Measurements from ENCODE around the gene SLC5A11. TPM values are rescaled to one million over a fixed set of nuclear protein-coding genes. Genes with fewer than 3 reads are reported as not detected.

Gene SLC5A11
- total and polyA plus RNA-seq, 2 donors = 0.09 to 0.14 TPM

DNA sequence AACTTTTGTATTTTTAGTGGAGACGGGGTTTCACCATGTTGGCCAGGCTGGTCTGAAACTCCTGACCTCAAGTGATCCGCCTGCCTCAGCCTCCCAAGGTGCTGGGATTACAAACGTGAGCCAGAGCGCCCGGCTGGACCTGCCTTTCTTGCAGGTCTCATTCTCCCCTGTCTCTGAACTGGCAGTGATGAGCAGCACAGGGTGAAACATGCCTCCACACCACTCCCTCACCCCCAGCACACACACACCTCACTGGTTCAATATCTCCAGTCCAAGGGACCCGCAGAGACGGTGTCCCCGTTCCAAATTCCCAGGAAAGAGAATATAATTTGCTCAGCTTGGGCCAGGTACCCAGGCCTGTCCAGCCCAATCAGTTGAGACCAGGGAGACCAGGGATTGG lies 23.3 kb downstream of the SLC5A11 start:
- Histone ChIP-seq H3K9me3 (ENCODE audit: control insufficient read depth in 2 of 2, insufficient read depth in 1 of 2, low read length in 1 of 2) (no peaks in the 10 kb centered on the region), H3K4me3 (ENCODE audit: low read length in 2 of 2) (no peak overlapping the region), H3K36me3 (ENCODE audit: control insufficient read depth in 2 of 2, insufficient read depth in 2 of 2, low read length in 1 of 2) (no peaks in the 10 kb centered on the region), H3K27ac (ENCODE audit: low read depth in 1 of 2, low read length in 1 of 2) (no peak overlapping the region), H3K27me3 (ENCODE audit: control insufficient read depth in 2 of 2, insufficient read depth in 1 of 2, low read length in 1 of 2) (no peaks in the 10 kb centered on the region), H3K4me1 (ENCODE audit: control insufficient read depth in 2 of 2, insufficient read depth in 2 of 2, low read length in 2 of 2) (no peaks in the 10 kb centered on the region)
- DNase-seq (ENCODE audit: low read depth in 6 of 9, low spot score in 9 of 9) = no peak
- 87% methylated on average over 8 of the region's 8 CpGs for WGBS

DNA sequence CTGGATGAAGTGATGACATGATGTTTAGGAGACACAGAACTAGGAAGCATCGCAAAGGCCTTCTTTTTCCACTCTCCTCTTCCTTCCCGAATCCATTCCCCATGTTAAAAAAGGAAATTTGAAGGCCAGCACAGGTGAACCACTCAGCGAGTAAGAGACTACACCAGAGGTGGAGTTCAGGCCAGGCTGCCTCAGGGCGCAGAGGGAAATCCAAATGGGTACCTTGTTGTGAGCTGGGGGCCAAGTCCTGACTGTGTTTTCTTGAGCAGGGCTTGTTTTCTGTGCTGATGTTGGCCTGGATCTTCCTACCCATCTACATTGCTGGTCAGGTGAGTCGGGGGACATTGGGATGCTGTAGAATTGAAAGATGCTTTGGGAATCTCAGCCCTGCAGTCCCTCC lies 26.1 kb downstream of the SLC5A11 start:
- no peaks in the 10 kb centered on the region for H3K27me3 ChIP-seq (ENCODE audit: control insufficient read depth in 2 of 2, insufficient read depth in 1 of 2, low read length in 1 of 2)
- no peak for DNase-seq (ENCODE audit: low read depth in 6 of 9, low spot score in 9 of 9)
- H3K27ac ChIP-seq (ENCODE audit: low read depth in 1 of 2, low read length in 1 of 2) = no peak overlapping the region
- H3K4me3 ChIP-seq (ENCODE audit: low read length in 2 of 2) = no peak overlapping the region
- H3K4me1 ChIP-seq (ENCODE audit: control insufficient read depth in 2 of 2, insufficient read depth in 2 of 2, low read length in 2 of 2) = no peaks in the 10 kb centered on the region
- WGBS = 98% methylated on average over 5 of the region's 5 CpGs
- H3K36me3 ChIP-seq (ENCODE audit: control insufficient read depth in 2 of 2, insufficient read depth in 2 of 2, low read length in 1 of 2) = no peaks in the 10 kb centered on the region
- no peaks in the 10 kb centered on the region for H3K9me3 ChIP-seq (ENCODE audit: control insufficient read depth in 2 of 2, insufficient read depth in 1 of 2, low read length in 1 of 2)

DNA sequence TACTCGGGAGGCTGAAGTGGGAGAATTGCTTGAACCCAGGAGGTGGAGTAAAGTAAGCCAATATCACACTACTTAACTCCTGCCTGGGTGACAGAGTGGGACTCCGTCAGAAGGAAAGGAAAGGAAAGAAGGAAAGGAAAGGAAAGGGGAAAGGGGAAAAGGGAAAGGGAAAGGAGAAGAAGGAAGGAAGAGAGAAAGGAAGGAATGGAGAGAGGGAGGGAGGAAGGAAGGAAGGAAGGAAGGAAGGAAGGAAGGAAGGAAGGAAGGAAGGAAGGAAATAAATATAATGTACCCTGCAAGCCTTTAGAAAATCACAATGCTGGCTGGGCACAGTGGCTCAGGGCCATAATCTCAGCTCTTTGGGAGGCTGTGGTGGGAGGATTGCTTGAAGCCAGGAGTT lies 27.3 kb downstream of the SLC5A11 start:
- no peak overlapping the region for H3K4me3 ChIP-seq (ENCODE audit: low read length in 2 of 2)
- H3K9me3 ChIP-seq (ENCODE audit: control insufficient read depth in 2 of 2, insufficient read depth in 1 of 2, low read length in 1 of 2) = no peaks in the 10 kb centered on the region
- no peak for DNase-seq (ENCODE audit: low read depth in 6 of 9, low spot score in 9 of 9)
- no peaks in the 10 kb centered on the region for H3K4me1 ChIP-seq (ENCODE audit: control insufficient read depth in 2 of 2, insufficient read depth in 2 of 2, low read length in 2 of 2)
- no peaks in the 10 kb centered on the region for H3K27me3 ChIP-seq (ENCODE audit: control insufficient read depth in 2 of 2, insufficient read depth in 1 of 2, low read length in 1 of 2)
- no peak overlapping the region for H3K27ac ChIP-seq (ENCODE audit: low read depth in 1 of 2, low read length in 1 of 2)
- 82% methylated on average over 2 of the region's 2 CpGs for WGBS
- no peaks in the 10 kb centered on the region for H3K36me3 ChIP-seq (ENCODE audit: control insufficient read depth in 2 of 2, insufficient read depth in 2 of 2, low read length in 1 of 2)

DNA sequence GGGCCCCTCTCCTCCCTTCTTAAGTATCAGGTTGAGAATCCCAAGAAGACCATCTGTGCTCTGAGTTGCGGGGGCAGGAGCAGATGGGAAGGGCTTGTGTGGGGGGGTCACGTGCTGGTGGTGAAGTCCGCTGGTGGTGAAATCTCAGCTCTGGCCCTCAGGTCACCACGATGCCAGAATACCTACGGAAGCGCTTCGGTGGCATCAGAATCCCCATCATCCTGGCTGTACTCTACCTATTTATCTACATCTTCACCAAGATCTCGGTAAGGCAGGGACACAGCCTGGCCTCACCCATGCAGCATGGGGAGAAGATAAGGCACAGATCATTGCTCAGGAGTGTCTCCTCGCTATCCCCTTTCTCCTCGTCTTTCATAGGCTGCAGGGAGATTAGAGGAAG lies 29.7 kb downstream of the SLC5A11 start:
- no peak overlapping the region for H3K4me3 ChIP-seq (ENCODE audit: low read length in 2 of 2)
- no peaks in the 10 kb centered on the region for H3K9me3 ChIP-seq (ENCODE audit: control insufficient read depth in 2 of 2, insufficient read depth in 1 of 2, low read length in 1 of 2)
- no peaks in the 10 kb centered on the region for H3K4me1 ChIP-seq (ENCODE audit: control insufficient read depth in 2 of 2, insufficient read depth in 2 of 2, low read length in 2 of 2)
- H3K36me3 ChIP-seq (ENCODE audit: control insufficient read depth in 2 of 2, insufficient read depth in 2 of 2, low read length in 1 of 2) = no peaks in the 10 kb centered on the region
- H3K27ac ChIP-seq (ENCODE audit: low read depth in 1 of 2, low read length in 1 of 2) = no peak overlapping the region
- H3K27me3 ChIP-seq (ENCODE audit: control insufficient read depth in 2 of 2, insufficient read depth in 1 of 2, low read length in 1 of 2) = no peaks in the 10 kb centered on the region
- no peak for DNase-seq (ENCODE audit: low read depth in 6 of 9, low spot score in 9 of 9)
- 94% methylated on average over 10 of the region's 10 CpGs for WGBS

DNA sequence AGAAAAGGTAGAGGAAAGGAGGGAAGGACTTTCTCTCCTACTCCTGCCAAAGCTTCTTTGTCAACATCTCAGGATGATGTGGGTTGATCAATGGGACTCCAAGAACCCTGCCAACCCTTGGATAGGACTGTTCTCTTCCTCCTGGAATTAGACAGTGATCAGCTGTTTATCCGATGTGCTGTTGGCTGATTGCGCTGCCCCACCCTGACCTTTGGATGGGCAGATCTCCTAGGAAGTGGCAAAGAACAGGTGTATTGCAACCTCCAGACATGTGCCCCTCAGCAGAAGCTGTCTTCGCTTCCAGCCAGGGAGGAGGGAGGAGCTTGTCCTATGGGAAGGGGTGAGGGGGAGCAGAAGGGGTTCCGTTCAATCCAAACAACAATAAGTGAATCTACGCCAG lies 30.5 kb downstream of the SLC5A11 start:
- Histone ChIP-seq H3K9me3 (ENCODE audit: control insufficient read depth in 2 of 2, insufficient read depth in 1 of 2, low read length in 1 of 2) (no peaks in the 10 kb centered on the region), H3K4me3 (ENCODE audit: low read length in 2 of 2) (no peak overlapping the region), H3K4me1 (ENCODE audit: control insufficient read depth in 2 of 2, insufficient read depth in 2 of 2, low read length in 2 of 2) (no peaks in the 10 kb centered on the region), H3K27ac (ENCODE audit: low read depth in 1 of 2, low read length in 1 of 2) (no peak overlapping the region), H3K36me3 (ENCODE audit: control insufficient read depth in 2 of 2, insufficient read depth in 2 of 2, low read length in 1 of 2) (no peaks in the 10 kb centered on the region), H3K27me3 (ENCODE audit: control insufficient read depth in 2 of 2, insufficient read depth in 1 of 2, low read length in 1 of 2) (no peaks in the 10 kb centered on the region)
- DNase-seq (ENCODE audit: low read depth in 6 of 9, low spot score in 9 of 9) = no peak
- 94% methylated on average over 5 of the region's 5 CpGs for WGBS

DNA sequence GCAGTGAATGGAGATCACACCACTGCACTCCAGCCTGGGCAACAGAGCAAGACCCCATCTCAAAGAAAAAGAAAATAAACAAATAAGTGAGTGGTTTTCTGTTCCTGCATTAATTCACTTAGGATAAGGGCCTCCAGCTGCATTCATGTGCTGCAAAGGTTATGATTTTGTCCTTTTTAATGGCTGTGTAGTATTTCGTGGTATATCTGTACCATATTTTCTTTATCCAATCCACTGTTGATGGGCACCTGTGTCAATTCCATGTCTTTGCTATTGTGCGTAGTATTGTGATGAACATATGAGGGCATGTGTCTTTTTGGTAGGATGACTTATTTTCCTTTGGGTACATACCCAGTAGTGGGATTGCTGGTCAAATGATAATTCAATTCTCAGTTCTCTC lies 33.9 kb downstream of the SLC5A11 start:
- Histone ChIP-seq H3K9me3 (ENCODE audit: control insufficient read depth in 2 of 2, insufficient read depth in 1 of 2, low read length in 1 of 2) (no peaks in the 10 kb centered on the region), H3K27ac (ENCODE audit: low read depth in 1 of 2, low read length in 1 of 2) (no peak overlapping the region), H3K4me1 (ENCODE audit: control insufficient read depth in 2 of 2, insufficient read depth in 2 of 2, low read length in 2 of 2) (no peaks in the 10 kb centered on the region), H3K27me3 (ENCODE audit: control insufficient read depth in 2 of 2, insufficient read depth in 1 of 2, low read length in 1 of 2) (no peaks in the 10 kb centered on the region), H3K4me3 (ENCODE audit: low read length in 2 of 2) (no peak overlapping the region), H3K36me3 (ENCODE audit: control insufficient read depth in 2 of 2, insufficient read depth in 2 of 2, low read length in 1 of 2) (no peaks in the 10 kb centered on the region)
- no peak for DNase-seq (ENCODE audit: low read depth in 6 of 9, low spot score in 9 of 9)
- WGBS = 97% methylated on average over 2 of the region's 2 CpGs

DNA sequence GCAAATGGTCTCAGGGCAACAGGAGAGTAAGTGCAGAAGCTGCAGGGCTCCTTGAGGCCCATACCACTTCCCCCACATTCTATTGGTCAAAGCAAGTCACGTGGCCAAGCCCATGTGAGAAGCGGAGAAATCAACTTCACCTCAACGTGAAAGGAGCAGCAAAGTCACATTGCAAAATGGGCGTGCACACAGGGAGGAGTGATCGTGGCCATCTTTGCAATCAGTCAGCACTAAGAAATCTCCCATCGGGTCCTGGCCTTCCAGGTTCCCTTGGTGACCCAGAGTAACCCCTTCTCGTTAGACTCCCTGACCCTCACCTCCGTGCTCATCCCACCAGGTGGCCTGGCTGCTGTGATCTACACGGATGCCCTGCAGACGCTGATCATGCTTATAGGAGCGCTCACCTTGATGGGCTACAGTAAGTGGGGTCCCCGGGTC lies 38.0 kb downstream of the SLC5A11 start:
- WGBS = 85% methylated on average over 12 of the region's 12 CpGs
- no peak for DNase-seq (ENCODE audit: low read depth in 6 of 9, low spot score in 9 of 9)
- no peaks in the 10 kb centered on the region for H3K9me3 ChIP-seq (ENCODE audit: control insufficient read depth in 2 of 2, insufficient read depth in 1 of 2, low read length in 1 of 2)
- no peaks in the 10 kb centered on the region for H3K4me1 ChIP-seq (ENCODE audit: control insufficient read depth in 2 of 2, insufficient read depth in 2 of 2, low read length in 2 of 2)
- H3K36me3 ChIP-seq (ENCODE audit: control insufficient read depth in 2 of 2, insufficient read depth in 2 of 2, low read length in 1 of 2) = no peaks in the 10 kb centered on the region
- H3K27me3 ChIP-seq (ENCODE audit: control insufficient read depth in 2 of 2, insufficient read depth in 1 of 2, low read length in 1 of 2) = no peaks in the 10 kb centered on the region
- H3K27ac ChIP-seq (ENCODE audit: low read depth in 1 of 2, low read length in 1 of 2) = no peak overlapping the region
- H3K4me3 ChIP-seq (ENCODE audit: low read length in 2 of 2) = no peak overlapping the region

DNA sequence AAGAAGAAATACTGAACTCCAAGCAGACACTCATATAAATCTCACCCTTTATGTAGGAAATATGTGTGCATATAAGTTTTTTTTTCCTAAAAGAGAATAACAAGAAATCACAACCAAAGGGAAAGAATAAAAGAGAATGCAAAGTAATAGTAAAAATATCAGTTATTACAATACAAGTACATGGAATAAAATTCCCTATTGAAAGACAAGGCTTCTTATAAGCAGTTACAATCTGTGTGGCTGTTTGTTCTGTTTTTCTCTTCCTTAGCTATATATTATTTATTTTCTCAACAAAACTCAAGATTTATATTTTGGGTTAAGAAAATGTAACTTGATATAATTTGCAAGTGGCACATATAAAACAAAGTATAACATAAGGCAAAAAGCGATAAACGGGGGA lies 41.7 kb downstream of the SLC5A11 start:
- H3K27me3 ChIP-seq (ENCODE audit: control insufficient read depth in 2 of 2, insufficient read depth in 1 of 2, low read length in 1 of 2) = peaks cover 0 to 2% of the 10 kb centered on the region in 2 donors
- no peaks in the 10 kb centered on the region for H3K4me1 ChIP-seq (ENCODE audit: control insufficient read depth in 2 of 2, insufficient read depth in 2 of 2, low read length in 2 of 2)
- no peaks in the 10 kb centered on the region for H3K36me3 ChIP-seq (ENCODE audit: control insufficient read depth in 2 of 2, insufficient read depth in 2 of 2, low read length in 1 of 2)
- no peak for DNase-seq (ENCODE audit: low read depth in 6 of 9, low spot score in 9 of 9)
- no peak overlapping the region for H3K4me3 ChIP-seq (ENCODE audit: low read length in 2 of 2)
- no peak overlapping the region for H3K27ac ChIP-seq (ENCODE audit: low read depth in 1 of 2, low read length in 1 of 2)
- 98% methylated on average over 2 of the region's 2 CpGs for WGBS
- no peaks in the 10 kb centered on the region for H3K9me3 ChIP-seq (ENCODE audit: control insufficient read depth in 2 of 2, insufficient read depth in 1 of 2, low read length in 1 of 2)

DNA sequence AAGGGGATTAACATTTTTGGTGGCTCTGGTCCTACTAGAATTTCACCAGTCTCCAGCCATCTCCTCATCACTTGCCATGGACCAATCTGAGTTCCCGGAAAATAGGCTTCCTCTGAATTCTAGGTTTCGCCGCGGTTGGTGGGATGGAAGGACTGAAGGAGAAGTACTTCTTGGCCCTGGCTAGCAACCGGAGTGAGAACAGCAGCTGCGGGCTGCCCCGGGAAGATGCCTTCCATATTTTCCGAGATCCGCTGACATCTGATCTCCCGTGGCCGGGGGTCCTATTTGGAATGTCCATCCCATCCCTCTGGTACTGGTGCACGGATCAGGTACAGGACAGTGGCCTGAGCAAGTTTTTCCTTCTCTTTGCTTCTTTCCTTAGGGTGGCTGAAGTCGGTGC lies 45.0 kb downstream of the SLC5A11 start:
- Histone ChIP-seq H3K4me3 (ENCODE audit: low read length in 2 of 2) (no peak overlapping the region), H3K36me3 (ENCODE audit: control insufficient read depth in 2 of 2, insufficient read depth in 2 of 2, low read length in 1 of 2) (no peaks in the 10 kb centered on the region), H3K27ac (ENCODE audit: low read depth in 1 of 2, low read length in 1 of 2) (no peak overlapping the region), H3K27me3 (ENCODE audit: control insufficient read depth in 2 of 2, insufficient read depth in 1 of 2, low read length in 1 of 2) (peaks cover 0 to 2% of the 10 kb centered on the region in 2 donors), H3K9me3 (ENCODE audit: control insufficient read depth in 2 of 2, insufficient read depth in 1 of 2, low read length in 1 of 2) (no peaks in the 10 kb centered on the region), H3K4me1 (ENCODE audit: control insufficient read depth in 2 of 2, insufficient read depth in 2 of 2, low read length in 2 of 2) (no peaks in the 10 kb centered on the region)
- 76% methylated on average over 13 of the region's 13 CpGs for WGBS
- no peak for DNase-seq (ENCODE audit: low read depth in 6 of 9, low spot score in 9 of 9)

DNA sequence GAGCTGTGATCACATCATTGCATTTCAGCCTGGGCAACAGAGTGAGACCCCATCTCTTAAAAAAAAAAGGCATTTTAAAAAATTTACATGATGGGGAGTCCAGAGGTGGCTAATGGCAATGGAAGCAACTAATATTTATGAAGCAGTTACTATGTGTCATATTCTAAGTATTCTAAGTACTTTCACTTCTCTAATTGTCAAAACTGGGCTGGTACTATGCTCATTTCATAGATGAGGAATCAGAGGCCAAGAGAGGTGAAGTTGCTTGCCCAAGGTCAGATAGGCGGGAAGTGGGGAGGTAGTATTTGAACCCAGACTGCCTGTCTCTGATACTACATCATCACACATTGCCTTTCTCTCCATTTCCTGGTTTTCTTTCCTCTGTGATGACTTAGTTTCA lies 50.7 kb downstream of the SLC5A11 start:
- Histone ChIP-seq H3K4me3 (ENCODE audit: low read length in 2 of 2) (no peak overlapping the region), H3K4me1 (ENCODE audit: control insufficient read depth in 2 of 2, insufficient read depth in 2 of 2, low read length in 2 of 2) (no peaks in the 10 kb centered on the region), H3K36me3 (ENCODE audit: control insufficient read depth in 2 of 2, insufficient read depth in 2 of 2, low read length in 1 of 2) (no peaks in the 10 kb centered on the region), H3K27ac (ENCODE audit: low read depth in 1 of 2, low read length in 1 of 2) (no peak overlapping the region), H3K27me3 (ENCODE audit: control insufficient read depth in 2 of 2, insufficient read depth in 1 of 2, low read length in 1 of 2) (no peaks in the 10 kb centered on the region), H3K9me3 (ENCODE audit: control insufficient read depth in 2 of 2, insufficient read depth in 1 of 2, low read length in 1 of 2) (no peaks in the 10 kb centered on the region)
- 98% methylated on average over 1 of the region's 1 CpG for WGBS
- no peak for DNase-seq (ENCODE audit: low read depth in 6 of 9, low spot score in 9 of 9)

Measured in thymus (tissue), 11 donors.